Occipital lobe (tissue), 2 donors: Measurements from ENCODE around the gene GPR83. TPM values are rescaled to one million over a fixed set of nuclear protein-coding genes. Genes with fewer than 3 reads are reported as not detected.
A peak's percentile ranks its signal among the peaks of the same experiment; 100 is the strongest.
"Not testable (repeated sequence)": the region's sequence is repeated elsewhere in the genome, so short reads cannot be mapped to it uniquely, and the experiment has no call there.

Experiments used
- DNase-seq: peaks from one replicate; lab custom pipeline; 2025; lab: John Stamatoyannopoulos, UW
- total RNA-seq: library from RNA; depleted of rRNA; stranded (reverse); fragments of >200 nt; gene quantifications from one replicate; pipeline ENCODE4 v1.2.3, GENCODE V29; 2014

The GPR83 gene
- total RNA-seq = 1.6 TPM

- DNase-seq = peak; percentile 16
These were observed at the start of gene GPR83 for GRCh38 chr11:94400839-94401772. Gene GPR83, minus strand, starts transcription at chr11:94401419. Its CDS starts 172 bp downstream, at chr11:94401247.

DNA sequence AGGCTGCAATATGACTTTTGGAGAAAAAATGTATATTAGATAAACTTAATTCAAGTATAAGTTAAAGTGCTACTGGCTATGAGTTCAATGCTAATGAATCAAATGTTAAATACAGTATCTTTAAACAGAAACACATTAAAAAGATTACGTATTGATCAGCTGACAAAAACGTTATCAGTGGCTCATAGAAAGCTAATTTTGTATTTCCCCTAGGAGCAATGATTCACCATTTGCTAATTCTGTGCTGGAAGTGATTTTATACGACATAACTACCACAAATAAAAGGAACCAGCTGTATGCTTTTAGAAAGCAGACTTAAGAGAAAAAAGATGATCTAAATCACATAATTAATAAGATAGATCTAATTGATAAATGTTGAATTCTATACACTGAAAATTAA lies 48.8 kb upstream of the GPR83 start:
- no peak for DNase-seq

- no peak for DNase-seq
These were observed 48.2 kb upstream of the GPR83 start for GRCh38 chr11:94449437-94449836.

- DNase-seq = no peak
These were observed 47.8 kb upstream of the GPR83 start for GRCh38 chr11:94449029-94449428.

DNA sequence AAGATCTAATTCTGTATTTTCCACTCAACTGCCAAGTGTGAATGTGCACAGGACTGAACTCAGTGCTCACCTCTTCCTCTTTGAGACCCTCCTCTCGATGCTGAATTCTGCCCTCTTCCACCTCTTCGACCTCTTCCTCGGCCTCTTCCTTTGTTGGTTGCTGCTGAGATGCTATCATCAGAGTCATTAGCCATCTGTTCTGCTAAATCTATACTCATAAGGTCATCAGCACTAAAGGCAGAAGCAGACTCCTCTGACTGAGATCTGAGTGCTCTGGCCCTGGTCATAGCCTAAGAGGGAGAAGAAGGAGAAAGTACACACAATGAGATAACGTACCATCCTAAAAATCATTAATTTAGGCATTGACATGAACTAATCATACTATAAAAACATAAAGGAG lies 45.9 kb upstream of the GPR83 start:
- no peak for DNase-seq

DNA sequence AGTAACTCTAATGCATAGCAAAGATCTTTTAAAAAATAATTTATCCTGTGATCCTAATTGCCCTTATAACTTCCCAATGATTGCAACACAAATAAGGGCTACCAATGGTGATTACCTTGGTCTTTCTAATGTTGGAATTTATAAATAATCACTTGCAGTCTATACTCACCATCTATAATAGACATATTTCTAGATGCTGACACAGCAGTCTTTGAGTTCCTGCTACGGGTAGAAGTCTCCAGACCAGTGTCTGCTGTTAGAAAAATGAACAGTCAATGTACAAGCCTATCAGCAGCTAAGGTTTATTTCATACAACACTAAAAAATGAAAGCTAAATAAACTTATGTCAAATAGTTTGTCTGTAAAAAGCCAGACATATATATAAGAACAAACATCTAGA lies 44.4 kb upstream of the GPR83 start:
- DNase-seq = no peak

DNA sequence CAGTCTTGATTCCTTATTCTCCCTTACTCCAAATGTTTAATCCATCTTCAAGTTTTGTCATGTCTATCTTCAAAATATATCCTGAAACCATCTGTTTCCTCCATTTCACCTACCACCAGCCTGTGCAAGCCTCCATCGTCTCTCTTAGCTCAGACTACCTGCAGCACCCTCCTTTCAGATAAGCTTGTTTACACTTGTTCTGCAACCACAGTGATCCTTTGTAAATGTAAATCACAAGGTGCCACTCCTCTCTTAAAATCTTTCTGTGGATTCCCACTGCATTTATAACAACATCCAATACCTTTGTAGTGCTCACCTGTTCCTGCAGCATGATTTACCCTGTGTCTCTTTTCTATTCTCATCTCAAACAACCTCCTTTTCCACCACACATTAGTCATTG lies 31.8 kb upstream of the GPR83 start:
- no peak for DNase-seq

GRCh38 chr11:94424662-94425061 lies 23.4 kb upstream of the GPR83 start:
- no peak for DNase-seq

DNA sequence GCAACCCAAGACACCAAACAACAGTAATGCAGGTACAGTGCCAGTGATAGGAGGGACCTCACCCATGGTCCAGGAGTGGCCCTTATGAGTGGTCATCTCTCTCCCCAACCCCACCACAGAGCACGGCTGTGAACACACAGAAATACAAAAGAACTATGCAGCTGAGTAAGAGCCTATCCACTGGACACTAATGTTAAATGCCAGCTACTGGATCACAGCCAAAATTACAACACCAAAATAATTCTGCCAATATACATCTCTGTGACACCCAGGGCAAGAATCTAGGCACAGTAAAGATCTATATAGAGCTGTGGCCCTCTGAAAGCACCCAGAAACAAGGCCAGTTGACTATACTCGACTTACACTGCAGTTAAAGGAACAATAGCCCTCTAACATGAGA lies 22.8 kb upstream of the GPR83 start:
- no peak for DNase-seq

- no peak for DNase-seq
These were observed 22.3 kb upstream of the GPR83 start for GRCh38 chr11:94423507-94423906.

DNA sequence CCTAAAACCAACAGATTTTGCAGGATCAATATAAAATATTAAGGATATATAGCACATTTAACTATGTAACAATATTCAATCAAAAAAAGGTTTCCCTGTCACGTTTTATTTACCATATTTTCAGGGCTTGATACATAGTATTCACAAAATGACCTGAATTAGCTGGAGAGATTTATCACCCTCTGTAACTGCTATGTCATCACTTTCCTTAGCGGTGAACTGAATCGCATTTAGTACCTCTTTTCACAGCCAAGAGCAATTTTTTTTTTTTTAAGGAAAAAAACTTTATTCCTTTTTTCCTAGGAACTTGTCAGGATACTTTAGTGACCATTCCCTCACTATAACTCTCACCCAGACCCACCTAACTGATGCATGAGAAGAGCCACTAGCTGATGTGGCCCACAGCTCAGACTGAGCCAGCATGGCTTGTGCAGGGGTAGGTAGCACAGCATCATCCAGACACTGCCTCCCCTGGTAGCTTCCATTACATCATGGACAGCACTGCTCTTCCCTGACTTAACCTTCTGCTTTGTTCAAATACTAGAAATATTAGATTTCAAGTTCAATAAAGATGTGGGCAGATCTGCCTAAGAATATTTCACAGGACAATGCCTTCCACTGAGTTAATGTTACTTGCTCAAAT lies 17.0 kb upstream of the GPR83 start:
- DNase-seq = no peak

DNA sequence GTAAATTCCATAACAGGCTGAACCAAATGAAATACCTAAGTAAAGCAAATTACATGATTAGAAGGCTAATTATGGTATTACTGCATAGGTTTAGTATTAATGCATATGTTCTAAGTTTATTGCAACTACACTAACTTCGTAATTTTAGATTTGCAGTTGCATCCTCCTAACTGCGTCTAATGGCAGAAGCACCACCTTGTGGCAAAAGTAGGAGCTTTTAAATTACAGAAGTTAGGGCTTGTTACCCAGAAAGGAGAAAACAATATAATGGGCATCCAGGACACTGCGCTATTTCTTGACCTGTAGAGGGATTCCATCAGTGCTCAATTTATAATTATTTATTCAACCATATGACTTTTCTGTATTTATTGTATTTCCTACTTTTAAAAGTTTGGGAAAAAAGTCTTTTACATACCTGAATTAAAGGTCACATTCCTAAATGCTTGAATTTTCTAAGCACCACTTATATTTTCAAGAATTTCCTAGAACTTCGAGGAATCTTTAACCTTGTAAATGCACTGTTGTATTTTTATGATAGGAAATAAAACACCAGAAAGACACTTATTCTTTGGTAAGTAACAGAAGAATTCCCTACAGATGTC lies 16.3 kb upstream of the GPR83 start:
- DNase-seq = no peak

GRCh38 chr11:94405062-94405833 lies 4.0 kb upstream of the GPR83 start:
- DNase-seq = no peak

DNA sequence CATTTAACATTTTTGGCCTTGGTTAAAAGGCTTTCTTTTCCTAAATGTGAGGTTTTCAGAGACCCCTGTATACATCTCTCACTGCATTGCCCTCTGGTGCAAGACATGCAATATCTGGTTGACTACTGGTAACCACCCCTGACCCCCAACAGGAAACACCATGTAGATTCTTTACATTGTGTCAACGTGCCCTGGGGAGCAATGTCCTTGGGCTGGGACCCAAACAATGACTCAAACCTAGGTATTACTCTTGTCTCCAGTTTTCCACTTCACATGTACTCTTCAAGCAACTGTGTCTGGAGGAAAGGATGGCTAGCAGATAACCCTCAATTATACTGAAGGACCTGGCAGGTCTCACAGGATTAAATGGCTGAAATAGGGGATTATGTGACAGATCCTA lies 1.1 kb upstream of the GPR83 start:
- no peak for DNase-seq

- no peak for DNase-seq
These were observed 600 bp upstream of the GPR83 start for GRCh38 chr11:94401773-94402265.

- DNase-seq = no peak
These were observed 771 bp downstream of the GPR83 start for GRCh38 chr11:94400457-94400838.

DNA sequence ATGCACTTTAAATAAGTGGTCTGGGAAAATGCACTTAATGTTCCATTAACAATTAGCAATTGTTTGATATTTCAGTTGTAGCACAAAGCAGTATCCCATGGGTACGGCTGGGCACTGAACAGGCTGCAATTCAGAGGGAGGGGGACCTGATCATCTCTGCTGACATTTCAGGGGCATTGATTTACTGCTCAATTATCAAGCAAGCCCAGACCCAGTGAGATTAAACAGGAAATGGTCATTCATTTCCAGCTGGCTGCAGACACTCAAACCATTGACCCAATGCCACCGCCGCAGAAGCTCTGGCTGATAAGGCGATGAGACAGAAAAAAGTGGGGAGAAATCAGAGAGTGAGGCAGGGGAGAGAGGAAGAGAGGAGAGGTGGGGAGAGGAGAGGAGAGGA lies 1.2 kb downstream of the GPR83 start:
- no peak for DNase-seq

DNA sequence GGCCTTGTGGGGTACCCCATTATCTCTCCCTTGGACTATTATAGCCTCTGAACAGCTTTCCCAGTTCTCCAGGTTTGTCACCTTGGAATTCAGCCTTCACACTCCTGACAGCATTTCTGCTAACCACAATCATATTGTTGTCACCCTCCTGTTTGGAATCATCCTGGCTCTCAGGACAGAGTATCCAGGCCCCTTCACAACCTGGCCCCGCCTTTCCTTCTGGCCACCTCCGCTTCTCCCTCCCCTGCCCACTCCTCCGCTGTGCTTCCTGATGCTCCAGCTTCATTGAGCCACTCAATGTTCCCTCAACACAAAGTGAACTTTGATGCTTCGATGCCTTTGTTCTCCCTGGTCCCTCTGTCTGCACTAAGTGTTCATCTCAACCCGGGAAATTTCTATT lies 3.1 kb downstream of the GPR83 start:
- DNase-seq = no peak

- no peak for DNase-seq
These were observed 4.9 kb downstream of the GPR83 start for GRCh38 chr11:94396282-94396681.

GRCh38 chr11:94391937-94392336 lies 9.3 kb downstream of the GPR83 start:
- DNase-seq = not testable (repeated sequence)

DNA sequence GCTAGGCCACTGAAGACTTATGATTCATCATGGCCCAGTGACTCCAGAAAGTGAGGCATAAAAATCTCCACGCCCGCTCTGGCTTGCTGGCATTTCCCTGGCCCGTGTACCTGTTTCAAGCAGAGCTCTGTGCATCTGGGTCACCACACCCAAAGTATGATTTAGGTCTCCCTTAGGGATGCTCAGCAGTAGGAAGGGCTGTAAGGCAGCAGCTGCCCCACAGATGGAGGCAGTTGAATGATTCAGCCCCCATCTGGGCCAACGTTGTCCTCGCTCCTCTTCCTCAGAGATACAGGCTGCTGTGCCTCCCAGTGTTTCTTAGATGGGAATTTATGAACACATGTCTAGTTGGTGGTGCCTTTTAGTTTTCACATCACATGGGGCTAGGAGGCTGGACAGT lies 21.6 kb downstream of the GPR83 start:
- DNase-seq = no peak

- DNase-seq = no peak
These were observed 24.4 kb downstream of the GPR83 start for GRCh38 chr11:94376841-94377240.
